Spinal cord (tissue), 10 donors: Measurements from ENCODE around the gene TTC28. TPM values are rescaled to one million over a fixed set of nuclear protein-coding genes. Genes with fewer than 3 reads are reported as not detected.

Experiments
- DNase-seq, 6 donors: peaks; one replicate each; pipeline versions ENCODE4 v3.0.0 to v3.0.0-alpha.2; 2013 to 2015; ENCODE audit warnings: low spot score in 6 of 6, low read depth in 4 of 6
- H3K27ac ChIP-seq: one replicate; pipeline ENCODE4 v1.5.1; 2013; ENCODE audit warnings: low read depth, low read length, control low read depth
- H3K27me3 ChIP-seq: one replicate; pipeline ENCODE4 v1.6.1; 2013; ENCODE audit warnings: low read length; ENCODE audit not compliant: control insufficient read depth, insufficient read depth
- H3K36me3 ChIP-seq: one replicate; pipeline ENCODE4 v1.6.1; 2013; ENCODE audit warnings: low read length; ENCODE audit not compliant: control insufficient read depth, insufficient read depth
- H3K4me1 ChIP-seq: one replicate; pipeline ENCODE4 v1.6.1; 2013; ENCODE audit warnings: low read length; ENCODE audit not compliant: control insufficient read depth, insufficient read depth
- H3K4me3 ChIP-seq: one replicate; pipeline ENCODE4 v1.5.1; 2013; ENCODE audit warnings: low read depth, low read length, control low read depth
- H3K9me3 ChIP-seq: one replicate; pipeline ENCODE4 v1.6.1; 2013; ENCODE audit warnings: low read length; ENCODE audit not compliant: control insufficient read depth, insufficient read depth
- WGBS: methylation state at CpG from one replicate; pipeline ENCODE4 v1.1.5; 2013; ENCODE audit warnings: missing lambda C conversion rate; ENCODE audit not compliant: insufficient coverage; 5-methylcytosine and 5-hydroxymethylcytosine counted together
- polyA plus RNA-seq, 2 donors: library from polyadenylated mRNA; unstranded; fragments of 120-200 nt; gene quantifications; one replicate each; pipeline ENCODE4 v1.2.1, GENCODE V29; 2013; ENCODE audit not compliant: insufficient read length in 2 of 2
- total RNA-seq, 2 donors: library from RNA; depleted of rRNA in 1 of 2; stranded (reverse); fragments of 120-200 nt in 1 of 2; fragments of >200 nt in 1 of 2; gene quantifications; one replicate each; pipeline versions ENCODE4 v1.2.3 to v1.2.4, GENCODE V29; 2013 to 2014
- donor health status: healthy.

Gene TTC28
- total and polyA plus RNA-seq, 4 donors = 19.4 to 44.0 (median 30.4) TPM

DNA sequence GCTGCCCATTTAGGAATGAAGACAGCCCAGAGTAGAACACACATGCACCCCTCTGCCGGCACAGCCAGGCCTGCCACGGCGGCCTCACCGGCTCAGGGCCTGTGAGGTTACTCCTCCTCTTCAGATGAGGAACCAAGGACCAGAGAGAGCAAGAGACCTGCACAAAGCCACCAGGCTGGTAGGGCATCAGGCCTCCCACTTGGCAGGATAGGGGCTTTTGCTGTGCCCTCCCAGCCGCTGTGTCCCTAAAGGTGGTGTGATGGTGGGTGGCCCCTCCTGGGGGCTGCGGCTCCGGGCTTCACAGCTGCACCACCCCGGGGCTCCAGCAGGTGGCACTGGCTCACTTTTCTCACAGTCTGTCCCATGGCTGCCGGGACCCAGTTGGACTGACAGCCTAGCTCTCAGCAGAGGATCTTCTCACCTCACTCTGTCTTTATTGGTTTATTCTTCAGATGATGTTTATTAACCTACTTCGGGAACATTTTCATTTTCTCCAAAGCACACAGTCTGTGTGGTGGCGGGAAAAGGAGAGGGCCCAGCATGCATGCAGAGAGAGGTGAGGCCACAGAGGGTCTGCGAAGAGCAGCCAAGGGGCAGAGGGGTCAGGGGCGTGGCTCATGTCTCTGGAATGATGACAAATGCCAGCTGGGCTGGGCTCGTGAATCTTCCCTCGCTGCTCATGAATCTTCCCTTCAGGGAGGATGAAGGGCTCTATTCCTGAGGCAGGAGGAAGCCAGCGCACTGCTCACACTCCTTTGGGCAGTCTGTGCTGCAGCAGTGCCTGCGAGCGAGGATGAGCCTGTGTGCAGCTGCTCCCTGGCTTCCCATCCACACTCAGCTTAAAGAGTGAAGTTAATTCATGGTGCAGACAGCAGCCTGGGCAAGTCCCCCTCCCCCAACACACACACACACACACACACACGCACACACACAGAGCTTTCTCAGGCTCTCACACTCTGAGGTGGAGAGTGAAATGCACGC lies 659.5 kb downstream of the TTC28 start:
- H3K27ac ChIP-seq = peak overlapping the region; percentile 36
- no peak overlapping the region for H3K4me3 ChIP-seq
- H3K4me1 ChIP-seq = peaks cover 57% of the 10 kb centered on the region
- 37% methylated on average over 15 of the region's 20 CpGs for WGBS
- H3K9me3 ChIP-seq = no peaks in the 10 kb centered on the region
- H3K36me3 ChIP-seq = peaks cover 34% of the 10 kb centered on the region
- no peaks in the 10 kb centered on the region for H3K27me3 ChIP-seq
- peak in 2 of 6 donors; percentile 80 to 90 for DNase-seq

DNA sequence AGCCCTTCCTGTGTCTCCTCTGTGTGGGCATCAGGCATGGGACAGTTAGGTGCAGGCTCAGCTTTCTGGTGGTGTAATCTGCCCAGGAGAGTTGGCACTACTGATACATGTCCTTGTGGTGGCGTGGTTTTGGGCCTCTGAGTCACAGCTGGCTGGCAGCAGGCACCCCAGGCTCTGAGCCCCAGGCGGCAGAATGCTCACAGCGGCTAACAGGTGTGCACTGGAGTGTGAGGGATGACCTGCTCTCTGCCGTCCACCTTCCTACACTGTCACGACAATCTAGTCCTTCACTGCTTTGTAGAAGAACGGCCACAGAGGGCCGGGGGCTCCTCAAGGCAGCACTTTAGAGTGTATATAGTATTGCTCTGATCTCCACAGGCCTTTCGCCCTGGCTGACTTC lies 660.3 kb downstream of the TTC28 start:
- Histone ChIP-seq H3K27me3 (no peaks in the 10 kb centered on the region), H3K9me3 (no peaks in the 10 kb centered on the region), H3K36me3 (peaks cover 32% of the 10 kb centered on the region), H3K4me1 (peaks cover 65% of the 10 kb centered on the region), H3K4me3 (no peak overlapping the region), H3K27ac (no peak overlapping the region)
- no peak for DNase-seq
- 83% methylated on average over 7 of the region's 8 CpGs for WGBS

DNA sequence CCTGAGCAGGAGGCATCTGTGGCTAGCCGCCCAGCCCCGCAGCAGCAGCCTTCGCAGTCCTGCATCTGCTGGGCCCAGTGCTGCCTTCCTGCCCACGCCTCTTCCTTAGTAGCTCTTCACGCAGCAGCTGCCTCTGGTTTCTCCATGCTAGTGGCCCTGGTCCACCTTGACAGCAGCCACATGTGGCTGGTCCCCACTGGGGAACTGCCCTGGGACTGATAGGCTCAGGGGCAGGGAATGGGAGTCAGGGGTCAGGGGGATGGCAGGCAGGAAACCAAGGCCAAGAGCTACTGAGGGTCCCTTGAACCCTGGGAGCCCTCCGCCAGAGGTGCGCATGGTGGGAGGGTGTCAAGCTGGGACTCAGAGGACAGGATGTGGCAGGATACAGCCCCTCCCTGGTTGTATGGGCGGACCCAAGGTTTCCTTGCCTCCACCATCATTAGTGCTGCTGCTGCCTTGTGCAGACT lies 661.1 kb downstream of the TTC28 start:
- H3K4me1 ChIP-seq = peaks cover 73% of the 10 kb centered on the region
- 93% methylated on average over 7 of the region's 8 CpGs for WGBS
- no peaks in the 10 kb centered on the region for H3K27me3 ChIP-seq
- H3K4me3 ChIP-seq = no peak overlapping the region
- no peak overlapping the region for H3K27ac ChIP-seq
- no peaks in the 10 kb centered on the region for H3K9me3 ChIP-seq
- no peak for DNase-seq
- peaks cover 36% of the 10 kb centered on the region for H3K36me3 ChIP-seq

DNA sequence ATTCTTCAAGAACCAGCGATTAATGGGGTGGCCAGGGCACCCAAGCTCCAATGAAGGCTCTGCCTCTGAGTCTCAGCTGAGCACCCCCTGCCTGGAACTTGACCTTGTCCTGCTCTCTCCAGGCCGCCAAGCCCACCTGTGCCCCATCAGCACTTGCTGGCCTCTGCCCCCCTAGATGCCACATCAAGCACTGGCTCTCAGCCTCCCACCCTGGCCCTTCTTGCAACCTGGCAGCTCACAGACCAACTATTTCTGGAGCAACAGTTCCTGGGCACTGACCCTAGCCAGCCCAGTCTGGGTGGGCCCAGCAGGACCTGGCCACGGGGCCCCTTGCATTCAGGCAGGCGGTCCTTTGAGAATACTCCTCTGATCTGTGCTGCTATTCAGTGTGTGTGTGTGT lies 661.8 kb downstream of the TTC28 start:
- H3K36me3 ChIP-seq = peaks cover 37% of the 10 kb centered on the region
- peaks cover 78% of the 10 kb centered on the region for H3K4me1 ChIP-seq
- no peak overlapping the region for H3K4me3 ChIP-seq
- H3K27ac ChIP-seq = no peak overlapping the region
- H3K9me3 ChIP-seq = no peaks in the 10 kb centered on the region
- H3K27me3 ChIP-seq = no peaks in the 10 kb centered on the region
- DNase-seq = no peak
- WGBS = 87% methylated on average over 2 of the region's 4 CpGs

DNA sequence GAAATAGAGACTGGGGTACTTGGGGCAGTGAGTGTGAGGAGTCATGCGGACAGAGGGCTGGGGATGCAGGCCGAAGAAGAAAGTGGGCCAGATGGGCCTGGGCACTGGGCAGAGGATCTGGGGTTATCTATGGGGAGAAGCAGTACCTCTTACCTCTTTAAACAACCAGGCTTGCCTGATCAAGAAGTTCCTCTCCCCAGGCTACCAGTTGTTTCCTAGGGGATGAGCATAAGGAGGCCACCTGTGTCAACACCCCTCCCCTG lies 662.2 kb downstream of the TTC28 start:
- no peaks in the 10 kb centered on the region for H3K27me3 ChIP-seq
- H3K4me1 ChIP-seq = peaks cover 78% of the 10 kb centered on the region
- 92% methylated on average over 2 of the region's 2 CpGs for WGBS
- DNase-seq = no peak
- H3K9me3 ChIP-seq = no peaks in the 10 kb centered on the region
- no peak overlapping the region for H3K4me3 ChIP-seq
- no peak overlapping the region for H3K27ac ChIP-seq
- H3K36me3 ChIP-seq = peaks cover 38% of the 10 kb centered on the region

DNA sequence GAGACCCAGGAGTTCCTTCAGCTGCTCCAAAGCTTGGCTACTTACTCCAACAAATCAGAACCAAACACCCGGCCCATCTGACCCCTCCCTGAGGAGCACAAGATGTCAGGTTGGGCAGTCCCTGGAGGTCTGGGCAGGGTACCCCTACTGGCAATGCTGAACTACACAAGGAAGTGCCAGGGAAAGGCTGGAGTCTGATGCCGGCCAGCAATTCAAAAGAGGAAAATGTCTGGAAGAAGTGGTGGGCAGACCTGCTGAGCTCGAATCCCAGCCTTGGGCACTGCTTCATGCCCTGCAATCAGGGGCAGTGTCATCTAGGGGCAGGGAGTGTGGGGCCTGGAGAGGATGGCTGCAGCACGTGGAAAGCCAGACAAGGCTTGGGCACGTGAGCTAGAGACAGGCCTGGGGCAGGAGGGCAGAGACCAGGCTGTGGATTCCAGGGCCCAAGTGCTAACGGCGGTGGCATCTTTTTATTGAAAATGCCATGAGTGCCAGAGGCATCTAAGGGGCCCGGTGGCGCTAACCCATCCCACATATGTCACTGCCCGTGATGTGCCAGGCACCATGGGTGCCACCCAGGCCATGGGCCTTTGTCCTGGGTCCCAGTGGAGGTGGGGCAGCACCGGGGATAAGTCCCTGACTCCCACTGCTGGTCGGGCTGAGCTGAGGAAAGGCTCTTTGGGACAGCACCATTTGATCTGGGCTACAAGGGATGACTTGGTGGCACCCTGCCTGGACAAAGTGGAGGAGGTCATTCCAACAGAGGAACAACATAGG lies 662.7 kb downstream of the TTC28 start:
- no peak for DNase-seq
- Histone ChIP-seq H3K4me3 (no peak overlapping the region), H3K27ac (no peak overlapping the region), H3K27me3 (no peaks in the 10 kb centered on the region), H3K4me1 (peaks cover 73% of the 10 kb centered on the region), H3K36me3 (peaks cover 39% of the 10 kb centered on the region), H3K9me3 (no peaks in the 10 kb centered on the region)
- 89% methylated on average over 9 of the region's 12 CpGs for WGBS

DNA sequence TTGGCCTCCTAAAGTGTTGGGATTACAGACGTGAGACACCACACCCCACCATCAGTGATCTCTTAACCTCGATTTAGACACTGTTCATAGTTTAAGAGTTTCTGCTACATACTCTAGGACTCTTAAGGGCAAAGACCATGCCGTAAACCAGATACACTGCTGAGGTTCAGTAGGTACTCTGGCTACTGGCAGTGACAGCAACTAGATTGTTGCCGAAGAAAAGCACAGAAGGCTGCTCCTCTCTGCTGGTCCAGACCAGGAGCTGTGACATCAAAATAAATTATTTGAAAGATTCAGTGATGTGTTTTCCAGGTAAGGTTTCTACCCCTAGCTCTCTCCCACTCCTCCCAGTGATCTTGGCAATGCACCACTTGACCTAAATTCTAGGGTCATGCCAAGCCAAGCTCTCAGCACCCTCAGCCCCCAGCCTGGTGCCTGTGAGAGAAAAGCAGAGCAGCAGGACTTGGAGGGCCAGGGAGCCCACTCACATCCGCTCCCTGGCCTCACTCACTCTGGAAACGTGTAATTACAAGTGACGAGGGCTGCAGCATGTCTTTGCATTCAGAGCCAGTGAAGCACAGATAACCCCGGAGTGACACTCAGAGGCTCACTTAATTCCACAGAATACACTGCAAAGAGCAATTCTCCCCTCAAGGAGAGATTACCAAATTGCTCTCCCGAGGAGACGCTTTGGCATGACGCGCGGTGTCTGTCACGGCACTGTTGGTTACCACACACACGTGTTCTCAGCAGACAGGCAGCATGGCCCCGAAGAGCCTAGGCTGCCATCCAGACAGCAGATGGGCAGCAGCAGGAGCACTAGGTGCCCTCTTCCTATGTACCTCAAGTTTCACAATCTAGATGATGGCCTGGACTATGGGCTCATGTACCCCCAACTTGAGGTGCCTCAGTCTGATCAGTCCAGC lies 663.7 kb downstream of the TTC28 start:
- Histone ChIP-seq H3K4me1 (peaks cover 63% of the 10 kb centered on the region), H3K9me3 (no peaks in the 10 kb centered on the region), H3K27ac (no peak overlapping the region), H3K36me3 (peaks cover 35% of the 10 kb centered on the region), H3K27me3 (no peaks in the 10 kb centered on the region), H3K4me3 (no peak overlapping the region)
- WGBS = 64% methylated on average over 16 of the region's 16 CpGs
- peak in 2 of 6 donors; percentile 70 to 86 for DNase-seq

DNA sequence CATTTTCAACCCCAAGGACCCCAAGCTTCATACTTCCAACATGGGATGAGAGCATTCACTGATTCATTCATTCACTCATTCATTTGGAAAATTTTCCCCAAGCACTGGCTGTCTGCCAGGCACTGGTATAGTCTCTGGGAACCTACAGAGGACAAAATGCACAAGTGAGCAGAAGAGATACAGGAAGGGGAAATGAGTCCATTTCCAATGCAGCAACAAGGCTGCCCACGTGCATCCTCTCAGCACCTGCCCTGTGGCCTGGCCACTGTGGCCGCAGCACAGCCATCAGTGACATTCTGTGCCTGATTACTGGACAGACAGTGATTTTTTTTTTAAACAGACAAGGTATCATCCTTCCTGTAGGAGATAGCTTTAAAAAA lies 664.6 kb downstream of the TTC28 start:
- H3K9me3 ChIP-seq = no peaks in the 10 kb centered on the region
- H3K4me1 ChIP-seq = peaks cover 54% of the 10 kb centered on the region
- H3K36me3 ChIP-seq = peaks cover 40% of the 10 kb centered on the region
- no peak overlapping the region for H3K4me3 ChIP-seq
- peak in 2 of 6 donors; percentile 32 to 62 for DNase-seq
- H3K27me3 ChIP-seq = no peaks in the 10 kb centered on the region
- no peak overlapping the region for H3K27ac ChIP-seq
- WGBS = 72% methylated on average over 2 of the region's 2 CpGs
